ENCODE data around the gene S100A3. TPM values are rescaled to one million over a fixed set of nuclear protein-coding genes. Genes with fewer than 3 reads are reported as not detected.
"Not testable (repeated sequence)": the region's sequence is repeated elsewhere in the genome, so short reads cannot be mapped to it uniquely, and the experiment has no call there.

The S100A3 gene
- total RNA-seq, 1 experiment from 2014 or later, result not detected

DNA sequence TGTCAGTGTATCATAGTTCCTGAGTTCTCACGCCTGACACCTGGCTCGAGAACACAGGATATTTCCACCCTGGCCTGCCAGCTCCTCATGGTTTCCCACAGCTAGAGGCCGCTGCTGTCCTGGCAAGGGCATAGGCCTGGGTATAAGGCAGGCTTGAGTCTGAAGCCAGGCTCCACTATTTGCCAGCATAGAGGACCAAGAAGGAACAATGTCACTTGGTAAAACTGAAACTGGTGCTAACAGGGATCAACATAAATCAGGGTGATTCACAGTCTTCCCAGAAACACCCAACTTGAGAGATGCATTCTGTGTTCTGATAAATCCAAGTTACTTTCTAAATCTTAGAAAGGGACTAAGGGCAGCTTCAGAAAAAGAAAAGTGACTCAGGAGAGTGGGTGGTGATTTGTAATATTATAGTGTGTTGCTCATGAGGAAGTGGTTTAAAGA, 23.5 kb upstream of the S100A3 start:
- in situ Hi-C loops (cut with HindIII; ENCODE audit: low pct_unique_long_range_greater_than_20kb, low sequenced_read_pairs), result no loop called here
- DNase-seq (ENCODE audit: low read depth), result peak; percentile 77

DNA sequence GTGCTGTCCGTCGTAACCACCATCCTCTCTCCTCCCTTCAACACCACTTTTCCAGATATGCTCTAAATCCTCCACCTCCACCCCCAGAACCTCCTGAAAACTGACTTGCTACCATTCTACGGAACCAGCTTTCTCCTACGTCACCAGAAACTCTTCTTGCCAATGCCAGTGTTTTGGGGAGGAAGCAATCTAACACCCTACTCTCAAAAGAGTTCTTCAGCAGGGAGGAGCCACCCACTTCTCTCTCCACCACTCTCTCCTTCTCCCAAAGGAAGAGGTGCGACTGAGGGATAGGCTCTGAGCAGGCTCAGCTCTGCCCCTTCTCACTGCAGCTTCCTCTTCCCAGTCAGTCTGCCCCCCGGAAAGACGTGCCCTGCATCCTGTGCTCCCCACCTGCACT, 22.6 kb upstream of the S100A3 start:
- in situ Hi-C loops (cut with HindIII; ENCODE audit: low pct_unique_long_range_greater_than_20kb, low sequenced_read_pairs), result no loop called here
- no peak for DNase-seq (ENCODE audit: low read depth)

DNA sequence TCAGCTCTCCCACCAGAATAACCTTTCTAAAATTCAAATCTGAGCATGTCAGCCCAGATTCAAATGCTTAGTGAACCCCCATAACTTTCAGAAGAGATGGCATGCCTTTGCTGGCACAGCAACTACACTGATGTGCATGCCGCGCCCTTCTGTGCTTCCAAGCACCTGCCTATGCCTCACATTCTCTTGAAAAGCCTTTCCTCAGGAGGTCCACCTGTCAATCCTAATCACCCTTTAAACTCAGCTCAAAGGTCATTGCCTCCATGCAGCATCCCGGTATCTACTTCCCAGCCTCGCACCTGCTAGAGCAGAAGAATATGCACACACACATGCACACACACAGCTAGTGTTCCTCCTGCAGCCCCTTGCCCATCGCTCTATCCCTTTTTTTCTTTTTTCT, 21.8 kb upstream of the S100A3 start:
- in situ Hi-C loops (cut with HindIII; ENCODE audit: low pct_unique_long_range_greater_than_20kb, low sequenced_read_pairs), result no loop called here

DNA sequence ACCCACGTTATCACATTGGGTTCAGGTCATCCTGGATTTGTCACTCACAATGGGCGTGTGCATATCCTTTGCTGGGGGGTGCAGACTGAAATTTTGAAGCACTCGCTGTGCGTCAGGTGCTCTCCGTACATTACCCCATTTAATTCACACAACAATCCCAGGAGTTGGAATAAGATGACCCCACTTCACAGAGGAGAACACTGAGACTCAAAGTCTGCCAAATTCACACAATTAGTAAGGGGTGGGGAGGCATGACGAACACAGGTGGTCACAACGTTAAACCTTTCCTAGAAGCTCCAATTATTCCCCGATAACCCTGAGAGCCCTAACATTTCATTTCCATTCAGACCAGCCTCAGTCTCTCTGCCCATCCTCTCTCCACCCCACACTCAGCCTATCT, 20.4 kb upstream of the S100A3 start:
- no peak for DNase-seq (ENCODE audit: low read depth)
- in situ Hi-C loops (cut with HindIII; ENCODE audit: low pct_unique_long_range_greater_than_20kb, low sequenced_read_pairs), result no loop called here

More for the DNA sequence above, 21.8 kb upstream of the S100A3 start:
- no peak for DNase-seq (ENCODE audit: low read depth)

DNA sequence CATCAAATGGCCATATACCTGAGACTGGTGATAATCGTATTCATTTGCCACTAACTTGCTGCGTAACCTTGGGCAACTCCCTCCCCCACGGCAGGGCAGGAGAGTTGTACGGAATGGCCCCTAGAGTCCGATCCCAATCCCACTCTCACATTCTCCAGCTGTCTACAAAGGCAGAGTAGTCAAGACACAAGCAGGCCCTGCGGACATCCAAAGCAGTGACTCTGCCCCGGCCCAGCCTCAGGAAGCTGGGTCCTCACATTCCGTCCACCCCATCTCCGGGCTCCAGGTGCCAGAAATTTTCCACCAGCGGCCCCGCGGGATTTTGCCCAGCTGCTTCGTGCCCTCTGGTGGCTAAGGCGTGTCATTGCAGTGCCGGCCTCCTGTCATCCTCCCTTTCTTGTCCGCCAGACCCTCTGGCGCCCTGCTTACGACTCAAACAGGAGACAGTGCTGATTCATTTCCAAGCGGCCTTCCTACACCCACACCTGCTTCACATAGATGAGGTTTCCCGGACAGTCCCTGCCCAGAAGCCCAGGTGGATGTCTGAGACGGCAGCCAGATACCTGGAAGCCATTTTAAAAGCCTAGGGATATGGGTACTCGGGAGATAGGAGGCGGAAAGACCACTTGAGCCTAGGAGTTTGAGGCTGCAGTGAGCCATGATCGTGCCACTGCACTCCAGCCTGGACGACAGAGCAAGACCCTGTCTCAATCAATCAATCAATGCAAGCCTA, 19.5 kb upstream of the S100A3 start:
- in situ Hi-C loops (cut with HindIII; ENCODE audit: low pct_unique_long_range_greater_than_20kb, low sequenced_read_pairs), result no loop called here
- DNase-seq (ENCODE audit: low read depth), result peak; percentile 96

DNA sequence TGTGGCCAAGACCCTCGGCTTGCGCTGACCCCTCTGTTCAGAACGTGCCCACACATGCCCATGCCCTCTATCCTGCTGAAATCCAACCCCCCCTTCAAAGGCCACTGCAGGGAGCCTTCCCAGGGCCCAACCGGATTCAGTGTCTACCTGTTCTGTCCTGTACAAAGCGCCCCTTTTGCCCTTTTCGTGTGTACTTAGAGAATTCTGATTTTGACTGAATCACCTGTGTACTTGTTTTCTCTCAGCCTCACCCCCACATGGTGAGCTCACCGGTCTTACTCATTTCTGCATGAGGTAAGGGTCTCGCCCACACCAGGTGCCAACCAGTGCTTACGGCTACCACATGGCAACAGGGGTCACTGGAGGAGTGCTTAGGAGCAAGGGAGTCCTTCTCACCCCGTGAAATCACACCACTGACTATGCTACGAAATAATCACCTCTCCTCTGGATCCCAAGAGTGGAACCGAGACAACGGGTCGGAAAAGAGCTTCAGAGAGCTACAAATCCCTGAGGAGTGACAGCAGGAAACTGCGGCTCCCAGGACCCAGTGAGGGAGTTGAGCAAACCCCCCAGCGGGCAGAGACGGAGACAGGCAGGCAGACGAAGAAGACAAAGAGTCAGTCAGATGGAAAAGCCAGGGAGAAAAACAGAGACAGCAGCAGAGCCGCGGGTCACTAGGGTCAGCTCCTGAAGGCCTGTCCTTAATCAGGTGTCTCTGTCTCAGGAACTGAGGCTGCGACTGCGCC, 18.7 kb upstream of the S100A3 start:
- DNase-seq (ENCODE audit: low read depth), result no peak
- in situ Hi-C loops (cut with HindIII; ENCODE audit: low pct_unique_long_range_greater_than_20kb, low sequenced_read_pairs), result no loop called here

DNA sequence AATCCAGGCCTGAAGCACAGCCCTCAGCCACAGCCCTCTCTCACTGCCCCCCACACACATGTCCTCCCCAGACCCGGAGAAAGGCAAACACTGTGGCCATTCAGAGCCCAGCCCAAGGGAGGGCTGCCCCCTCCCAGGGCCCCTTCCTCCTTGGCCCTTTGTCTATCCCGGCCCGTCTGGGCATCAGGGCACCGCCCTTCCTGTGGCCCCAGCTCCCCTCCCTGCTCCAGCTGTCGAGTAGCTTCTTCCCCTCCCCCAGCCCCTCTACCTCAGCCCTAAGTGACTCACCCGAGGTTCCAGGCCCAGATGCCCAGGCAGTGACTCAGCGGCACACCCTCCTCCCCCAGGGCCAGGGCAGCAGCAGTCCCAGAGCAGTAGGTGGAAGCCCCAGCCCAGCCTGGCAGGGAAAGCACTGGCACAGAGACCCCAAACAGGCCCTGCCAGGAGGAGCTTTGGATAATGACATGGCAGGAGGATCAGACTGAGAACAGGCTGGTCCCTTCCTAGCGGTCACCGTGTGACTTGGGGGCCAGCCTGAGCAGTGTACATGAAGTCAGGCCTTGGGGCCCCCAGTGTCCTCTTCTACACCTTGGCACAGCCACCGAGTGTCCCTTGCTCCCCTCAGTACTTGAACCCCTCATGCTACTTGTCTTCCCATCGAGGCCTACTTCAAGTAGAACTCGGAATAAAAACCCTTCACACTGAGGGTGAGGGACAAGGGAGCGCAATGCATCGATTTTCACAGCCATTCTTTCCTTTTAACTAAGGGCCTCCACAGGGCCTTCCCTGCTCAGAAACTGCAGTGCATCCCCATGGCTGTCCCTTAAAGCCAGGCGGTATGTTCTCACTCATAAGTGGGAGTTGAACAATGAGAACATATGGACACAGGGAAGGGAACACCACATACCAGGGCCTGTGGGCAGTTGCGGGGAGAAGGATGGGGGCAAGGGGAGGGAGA, 17.6 kb upstream of the S100A3 start:
- in situ Hi-C loops (cut with HindIII; ENCODE audit: low pct_unique_long_range_greater_than_20kb, low sequenced_read_pairs), result no loop called here
- DNase-seq (ENCODE audit: low read depth), result peak; percentile 99

DNA sequence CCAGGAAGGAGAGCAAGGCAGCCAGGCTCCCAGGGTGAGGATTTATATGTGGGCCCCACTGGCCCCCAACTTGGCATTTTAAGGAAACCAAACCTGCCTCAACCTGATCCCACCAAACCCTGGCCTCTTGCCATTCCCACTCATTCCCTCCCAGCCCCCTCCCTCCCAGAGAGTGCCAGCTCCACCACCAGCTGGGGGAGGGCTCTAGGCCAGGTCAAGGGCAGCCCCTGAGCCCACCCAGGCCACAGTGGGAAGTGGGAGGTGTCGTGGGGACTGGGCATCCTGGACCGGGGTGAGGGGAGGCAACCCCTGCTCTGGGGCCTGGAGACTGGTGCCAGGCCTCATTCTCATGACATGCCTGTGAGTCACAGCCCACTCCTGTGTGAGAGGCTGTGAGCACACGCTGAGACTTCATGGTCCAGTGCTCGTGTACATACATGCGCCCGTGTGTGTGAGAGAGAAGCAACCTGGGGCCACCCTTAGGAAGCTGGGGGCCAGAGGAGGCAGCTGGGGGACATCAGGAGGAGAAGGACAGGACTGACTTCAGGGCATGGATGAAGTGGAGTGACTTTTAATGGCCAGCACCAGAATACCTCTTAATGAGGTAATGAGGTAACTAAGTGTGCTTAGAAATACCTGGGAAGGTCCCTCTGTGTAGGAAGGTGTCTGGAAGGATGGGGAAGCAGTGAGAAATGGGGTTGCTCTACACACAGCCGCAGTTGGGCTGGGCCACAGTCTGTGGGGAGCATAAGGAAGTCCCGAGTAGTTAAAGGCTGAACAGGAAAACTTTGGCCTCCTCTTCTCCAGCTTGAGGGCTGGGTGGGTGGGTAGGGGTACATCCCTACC, 16.7 kb upstream of the S100A3 start, which contains the start of gene S100A2:
TSS of gene S100A2 (minus strand) at position 316 of the 846 bp plus-strand sequence. CDS start 1,967 bp downstream, outside the sequence.
- in situ Hi-C loops (cut with HindIII; ENCODE audit: low pct_unique_long_range_greater_than_20kb, low sequenced_read_pairs), result no loop called here

DNA sequence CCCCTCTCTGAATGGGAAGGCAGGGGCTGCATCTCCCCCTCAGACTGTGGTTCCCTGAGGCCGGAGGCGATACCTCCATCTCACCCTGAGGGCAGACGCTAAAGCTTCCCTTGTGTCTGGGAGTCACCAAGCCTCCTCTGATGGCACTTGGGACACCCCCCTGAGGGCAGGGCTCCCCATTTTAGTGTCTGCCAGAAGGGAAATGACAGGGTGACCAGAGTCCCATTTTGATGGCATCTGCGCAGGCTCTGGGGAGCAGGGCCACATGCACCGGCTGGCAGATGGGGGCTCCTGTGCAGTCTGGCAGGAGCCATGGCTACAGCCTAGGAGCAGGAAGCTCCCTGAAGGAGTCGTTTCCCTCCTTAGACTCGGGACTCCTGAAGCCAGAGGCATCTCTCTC, 14.9 kb upstream of the S100A3 start:
- DNase-seq (ENCODE audit: low read depth), result no peak
- in situ Hi-C loops (cut with HindIII; ENCODE audit: low pct_unique_long_range_greater_than_20kb, low sequenced_read_pairs), result no loop called here

More for the DNA sequence above, 16.7 kb upstream of the S100A3 start, which contains the start of gene S100A2:
- peak; percentile 93 for DNase-seq (ENCODE audit: low read depth)

DNA sequence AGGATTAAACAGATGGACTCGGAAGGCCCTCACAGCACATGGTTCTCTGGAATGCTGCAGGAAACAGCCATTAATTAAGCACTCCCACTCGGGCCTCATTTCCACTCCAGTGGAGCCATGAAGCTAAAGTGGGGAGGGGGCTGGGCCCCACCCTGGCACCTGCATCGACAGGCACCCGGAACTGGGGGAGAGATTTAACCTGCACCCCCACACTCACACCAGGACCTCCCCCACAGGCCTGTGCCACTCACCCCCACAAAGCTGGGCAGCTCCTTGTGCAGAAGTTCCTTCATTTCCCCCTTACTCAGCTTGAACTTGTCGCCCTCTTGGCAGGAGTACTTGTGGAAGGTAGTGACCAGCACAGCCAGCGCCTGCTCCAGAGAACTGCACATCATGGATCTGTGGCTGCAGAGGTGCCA, 14.4 kb upstream of the S100A3 start:
- in situ Hi-C loops (cut with HindIII; ENCODE audit: low pct_unique_long_range_greater_than_20kb, low sequenced_read_pairs), result no loop called here
- DNase-seq (ENCODE audit: low read depth), result no peak

DNA sequence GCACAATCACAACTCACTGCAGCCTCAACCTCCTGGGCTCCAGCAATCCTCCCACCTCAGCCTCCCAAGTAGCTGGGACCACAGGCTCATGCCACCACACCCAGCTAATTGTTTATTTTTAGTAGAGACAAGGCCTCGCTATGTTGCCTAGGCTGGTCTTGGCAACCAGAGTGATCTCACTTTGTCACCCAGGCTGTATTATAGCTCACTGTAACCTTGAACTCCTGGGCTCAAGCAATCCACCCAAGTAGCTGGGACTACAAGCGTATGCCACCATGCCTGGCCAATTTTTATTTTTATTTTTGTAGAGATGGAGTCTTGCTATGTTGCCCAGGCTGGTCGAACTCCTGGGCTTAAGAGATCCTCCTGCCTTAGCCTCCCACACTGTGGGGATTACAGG, 13.0 kb upstream of the S100A3 start:
- DNase-seq (ENCODE audit: low read depth); in situ Hi-C loops (cut with HindIII; ENCODE audit: low pct_unique_long_range_greater_than_20kb, low sequenced_read_pairs): not testable (repeated sequence)

DNA sequence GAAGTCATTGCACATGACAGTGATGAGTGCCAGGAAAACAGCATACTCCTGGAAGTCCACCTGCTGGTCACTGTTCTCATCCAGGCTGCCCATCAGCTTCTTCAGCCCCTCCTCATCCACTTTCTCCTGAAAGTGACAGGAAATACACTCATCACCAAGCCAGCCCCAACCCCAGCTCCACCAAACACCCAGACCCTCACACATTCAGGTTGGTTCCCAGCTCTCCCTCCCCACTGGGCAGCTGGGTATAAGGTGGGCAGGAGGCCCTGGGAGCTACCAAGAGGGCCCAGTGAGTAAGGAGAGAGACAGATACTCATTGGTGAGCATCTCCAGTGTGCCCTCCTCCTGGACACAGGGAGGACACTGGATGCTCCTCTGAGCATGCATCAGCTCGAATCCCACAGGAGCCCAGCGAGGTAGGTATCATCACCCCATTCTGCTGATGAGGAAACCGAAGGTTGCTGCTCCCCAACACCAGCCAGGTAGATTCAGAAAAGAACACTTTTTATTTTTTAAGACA, 12.5 kb upstream of the S100A3 start:
- in situ Hi-C loops (cut with HindIII; ENCODE audit: low pct_unique_long_range_greater_than_20kb, low sequenced_read_pairs), result no loop called here
- DNase-seq (ENCODE audit: low read depth), result no peak

DNA sequence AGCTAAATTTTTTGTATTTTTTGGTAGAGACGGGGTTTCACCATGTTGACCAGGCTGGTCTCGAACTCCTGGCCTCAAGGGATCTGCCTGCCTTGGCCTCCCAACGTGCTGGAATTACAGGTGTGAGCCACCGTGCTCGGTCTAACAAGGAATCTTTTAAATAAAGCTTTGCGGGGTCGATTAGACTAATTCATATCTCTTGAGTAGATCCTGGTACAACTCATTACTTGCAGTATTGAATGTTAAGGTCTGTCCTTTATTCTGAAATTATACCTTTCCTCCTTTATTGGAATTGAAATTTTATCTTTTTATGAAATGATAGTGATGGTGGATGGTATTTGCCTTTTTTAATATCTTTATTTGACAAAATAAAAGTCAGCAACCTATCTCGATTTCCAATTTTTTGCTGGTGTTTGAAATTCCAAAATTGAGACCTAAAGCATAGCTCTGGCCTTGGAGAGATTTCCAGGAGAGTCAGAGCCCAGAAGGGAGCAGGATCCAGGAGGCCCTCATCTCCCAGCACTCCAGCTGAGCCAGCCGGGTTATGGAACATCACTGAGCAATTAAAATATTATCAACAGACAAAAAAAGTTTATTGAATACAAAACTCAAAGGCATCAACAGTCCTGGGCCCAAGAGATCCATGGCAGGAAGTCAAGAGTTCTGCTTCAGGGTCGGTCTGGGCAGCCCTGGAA, 11.9 kb upstream of the S100A3 start:
- DNase-seq (ENCODE audit: low read depth), result no peak
- in situ Hi-C loops (cut with HindIII; ENCODE audit: low pct_unique_long_range_greater_than_20kb, low sequenced_read_pairs), result no loop called here

DNA sequence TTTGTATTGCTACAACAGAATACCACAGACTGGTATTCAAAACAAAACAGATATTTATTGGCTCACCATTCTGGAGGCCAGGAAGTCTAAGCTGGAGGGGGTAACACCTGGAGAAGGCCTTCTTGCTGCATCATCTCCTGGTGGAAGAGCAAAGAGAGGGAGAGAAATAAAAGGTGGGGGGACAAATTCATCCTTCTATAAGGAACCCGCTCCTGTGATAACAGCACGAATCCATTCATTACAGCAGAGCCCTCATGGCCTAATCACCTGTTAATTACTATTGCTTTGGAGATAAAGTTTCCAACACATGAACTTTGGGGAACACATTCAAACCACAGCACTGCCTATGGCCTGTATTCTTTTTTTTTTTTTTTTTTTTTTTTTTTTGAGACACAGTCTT, 11.2 kb upstream of the S100A3 start:
- no peak for DNase-seq (ENCODE audit: low read depth)
- in situ Hi-C loops (cut with HindIII; ENCODE audit: low pct_unique_long_range_greater_than_20kb, low sequenced_read_pairs), result no loop called here

DNA sequence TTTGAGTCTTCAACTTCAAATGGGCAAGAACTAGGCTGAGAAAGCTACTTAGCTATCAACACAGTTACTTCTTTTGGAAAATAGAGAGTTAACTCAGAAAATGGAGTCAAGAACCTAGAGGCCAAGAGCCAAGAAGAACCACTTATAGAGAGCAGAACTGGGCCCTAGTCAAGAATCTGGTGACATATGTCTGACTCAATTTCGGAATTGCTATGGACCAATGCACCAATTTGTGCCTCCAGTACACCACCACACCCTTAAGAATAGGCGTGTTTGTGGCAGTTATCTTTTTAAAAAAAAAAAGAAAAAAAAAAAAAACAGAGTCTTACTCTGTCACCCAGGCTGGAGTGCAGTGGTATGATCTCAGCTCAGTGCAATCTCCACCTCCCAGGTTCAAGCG, 8.8 kb upstream of the S100A3 start:
- DNase-seq (ENCODE audit: low read depth), result no peak

DNA sequence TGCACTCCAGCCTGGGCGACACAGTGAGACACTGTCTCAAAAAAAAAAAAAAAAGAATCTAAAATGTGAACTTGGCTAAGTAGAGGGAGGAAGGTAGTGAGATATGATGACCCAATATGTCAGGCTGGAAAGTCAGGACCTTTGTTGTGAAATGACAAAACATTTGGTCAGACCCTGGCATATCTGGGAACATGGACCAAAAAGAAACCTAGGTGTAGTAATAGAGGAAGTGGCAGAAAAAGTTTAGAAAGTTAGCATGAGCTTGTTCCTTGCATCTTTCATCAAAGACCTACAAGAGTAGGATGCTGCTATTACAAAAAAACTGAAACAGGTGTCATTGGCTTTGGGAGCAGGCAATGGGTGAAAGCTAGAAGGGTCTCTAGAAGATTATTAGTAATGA, 7.3 kb upstream of the S100A3 start:
- in situ Hi-C loops (cut with HindIII; ENCODE audit: low pct_unique_long_range_greater_than_20kb, low sequenced_read_pairs), result no loop called here
- DNase-seq (ENCODE audit: low read depth), result no peak

More for the DNA sequence above, 8.8 kb upstream of the S100A3 start:
- in situ Hi-C loops (cut with HindIII; ENCODE audit: low pct_unique_long_range_greater_than_20kb, low sequenced_read_pairs), result no loop called here

All from Caki2 (cell line).